GM12875 (cell line): ENCODE results near the gene CORO1C.
A peak's percentile ranks its signal among the peaks of the same experiment; 100 is the strongest.

ENCODE experiments used
- H3K4me3 ChIP-seq: one replicate; pipeline ENCODE4 v1.5.1; 2011; ENCODE audit warnings: low read depth, low read length, control low read depth
- TF ChIP-seq, protein P1 (sequence below): IDR thresholded peaks from 2 replicates; pipeline ENCODE4 v1.5.1; 2011; ENCODE audit warnings: low read depth, mild to moderate bottlenecking, control low read depth, inconsistent platforms, low read length, moderate library complexity, borderline replicate concordance; ENCODE audit not compliant: insufficient read depth

The CORO1C gene

DNA sequence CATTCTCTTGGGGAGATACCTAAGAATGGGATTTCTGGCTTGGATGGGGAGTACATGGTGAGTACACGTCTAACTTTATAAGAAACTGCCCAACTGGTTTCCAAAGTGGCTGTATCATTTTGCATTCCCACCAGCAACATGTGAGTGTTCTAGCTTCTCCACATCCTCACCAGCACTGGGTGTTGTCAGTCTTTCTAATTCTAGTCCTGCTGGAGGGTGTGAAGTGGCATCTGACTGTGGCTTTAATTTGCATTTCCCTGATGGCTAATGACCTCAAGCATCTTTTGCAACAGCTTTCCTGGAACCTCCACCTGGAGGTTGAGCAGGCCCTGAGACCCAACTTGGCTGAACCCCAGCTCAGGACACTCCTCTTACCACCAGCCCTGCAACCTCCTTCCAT lies 115.4 kb downstream of the CORO1C start:
- no peak overlapping the region for H3K4me3 ChIP-seq
- TF ChIP-seq, protein P1, sequence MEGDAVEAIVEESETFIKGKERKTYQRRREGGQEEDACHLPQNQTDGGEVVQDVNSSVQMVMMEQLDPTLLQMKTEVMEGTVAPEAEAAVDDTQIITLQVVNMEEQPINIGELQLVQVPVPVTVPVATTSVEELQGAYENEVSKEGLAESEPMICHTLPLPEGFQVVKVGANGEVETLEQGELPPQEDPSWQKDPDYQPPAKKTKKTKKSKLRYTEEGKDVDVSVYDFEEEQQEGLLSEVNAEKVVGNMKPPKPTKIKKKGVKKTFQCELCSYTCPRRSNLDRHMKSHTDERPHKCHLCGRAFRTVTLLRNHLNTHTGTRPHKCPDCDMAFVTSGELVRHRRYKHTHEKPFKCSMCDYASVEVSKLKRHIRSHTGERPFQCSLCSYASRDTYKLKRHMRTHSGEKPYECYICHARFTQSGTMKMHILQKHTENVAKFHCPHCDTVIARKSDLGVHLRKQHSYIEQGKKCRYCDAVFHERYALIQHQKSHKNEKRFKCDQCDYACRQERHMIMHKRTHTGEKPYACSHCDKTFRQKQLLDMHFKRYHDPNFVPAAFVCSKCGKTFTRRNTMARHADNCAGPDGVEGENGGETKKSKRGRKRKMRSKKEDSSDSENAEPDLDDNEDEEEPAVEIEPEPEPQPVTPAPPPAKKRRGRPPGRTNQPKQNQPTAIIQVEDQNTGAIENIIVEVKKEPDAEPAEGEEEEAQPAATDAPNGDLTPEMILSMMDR = no peak

DNA sequence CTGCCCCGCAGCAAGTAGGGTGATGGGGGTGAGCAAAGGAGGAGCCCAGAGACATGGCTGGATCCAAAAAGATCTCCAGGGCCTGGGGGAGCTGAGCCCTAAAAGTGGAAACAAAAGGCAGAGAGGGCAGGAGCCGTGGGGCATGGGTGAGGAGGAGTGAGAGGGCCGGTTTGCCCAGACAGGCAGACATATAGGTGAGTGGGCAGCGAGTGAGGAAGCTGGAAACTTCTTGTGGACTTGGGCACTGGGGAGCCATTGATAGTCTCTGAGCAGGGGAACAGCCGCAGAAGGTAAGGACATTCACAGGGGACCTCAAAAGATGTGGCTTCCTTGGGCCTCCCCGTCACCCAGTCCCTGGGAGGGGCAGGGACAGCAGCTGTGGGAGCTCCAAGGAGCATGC lies 116.7 kb downstream of the CORO1C start:
- no peak overlapping the region for H3K4me3 ChIP-seq
- TF ChIP-seq, protein P1 = no peak

DNA sequence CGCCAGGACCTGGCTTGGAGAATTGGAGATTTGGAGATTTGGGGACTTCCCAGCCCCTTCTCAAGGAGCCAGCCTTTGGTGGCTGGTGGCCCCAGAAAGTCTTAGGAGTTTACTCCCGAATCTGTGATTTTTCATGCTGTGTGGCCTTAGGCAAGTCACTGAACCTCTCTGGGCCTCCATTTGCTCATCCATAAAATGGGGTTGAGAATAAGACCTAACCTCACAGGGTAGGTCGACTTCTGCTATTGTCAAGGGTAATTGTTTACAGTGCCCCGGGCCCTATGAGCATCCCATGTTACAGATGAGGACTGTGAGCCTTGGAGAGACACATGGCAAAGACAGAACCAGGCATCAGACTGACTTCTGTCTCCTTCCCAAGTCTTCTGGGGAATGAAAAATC lies 117.3 kb downstream of the CORO1C start:
- TF ChIP-seq, protein P1 = no peak
- H3K4me3 ChIP-seq = no peak overlapping the region

DNA sequence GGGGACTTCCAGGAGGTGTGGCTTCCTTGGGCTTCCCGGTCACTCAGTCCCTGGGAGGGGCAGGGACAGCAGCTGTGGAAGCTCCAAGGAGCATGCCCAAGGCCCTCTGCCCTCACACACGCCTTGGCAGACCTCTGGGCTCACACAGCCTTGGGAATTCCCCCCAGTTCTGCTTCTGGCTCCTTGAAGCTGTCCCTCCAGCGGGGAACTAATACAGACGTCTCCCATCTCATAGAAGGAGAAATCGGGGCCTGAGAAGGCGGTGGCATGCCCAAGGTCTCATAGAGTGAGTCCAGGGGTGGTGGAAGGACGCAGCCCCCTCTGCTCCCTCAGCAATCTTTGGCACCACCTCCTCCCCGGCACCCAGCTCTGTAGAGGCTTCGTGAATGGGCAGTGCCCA lies 117.8 kb downstream of the CORO1C start:
- TF ChIP-seq, protein P1 = no peak
- no peak overlapping the region for H3K4me3 ChIP-seq

DNA sequence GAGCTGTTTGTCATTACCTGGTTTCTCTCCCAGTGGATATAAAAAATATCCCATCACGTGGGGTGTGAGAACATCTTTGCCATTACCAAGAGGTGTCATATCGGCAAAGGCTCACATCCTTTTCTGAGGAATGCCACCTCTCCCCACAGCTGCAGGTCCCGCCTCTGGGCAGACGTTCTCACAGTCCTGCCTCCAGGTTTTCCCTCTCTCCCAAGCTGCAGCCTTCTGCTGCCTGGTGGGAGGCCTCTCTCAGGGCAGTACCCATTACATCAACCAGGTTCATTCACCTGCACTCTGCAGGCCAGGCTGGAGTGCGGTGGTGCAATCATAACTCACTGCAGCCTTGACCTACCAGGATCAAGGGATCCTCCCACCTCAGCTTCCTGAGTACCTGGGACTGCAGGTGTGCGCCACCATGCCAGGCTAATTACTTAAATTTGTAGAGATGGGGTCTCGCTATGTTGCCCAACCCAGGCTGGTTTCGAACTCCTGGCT lies 118.5 kb downstream of the CORO1C start:
- TF ChIP-seq, protein P1 = no peak
- H3K4me3 ChIP-seq = no peak overlapping the region

DNA sequence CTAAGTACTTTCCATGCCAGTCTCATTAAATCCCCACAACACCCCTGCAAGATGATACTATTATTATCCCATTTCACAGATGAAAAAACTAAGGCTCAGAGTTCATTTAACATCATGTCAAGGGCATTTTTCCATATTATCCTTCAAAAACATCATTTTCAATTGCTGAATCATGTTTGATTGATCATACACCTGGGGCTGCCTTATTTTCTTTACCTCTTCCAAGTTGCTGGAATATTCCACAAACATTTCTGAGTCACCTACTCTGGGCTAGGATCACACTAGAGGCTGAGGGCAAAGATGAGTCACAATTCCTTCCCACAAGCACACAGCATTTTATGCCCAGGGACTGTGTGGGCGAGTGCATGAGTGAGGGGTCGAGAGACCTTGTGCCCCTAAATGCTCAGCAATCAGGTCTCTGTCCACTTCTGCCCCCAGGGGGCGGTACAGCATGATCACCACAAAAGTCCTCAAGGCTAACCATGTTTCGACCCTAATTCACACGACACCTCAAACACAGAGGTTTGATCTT lies 119.4 kb downstream of the CORO1C start:
- TF ChIP-seq, protein P1 = peak; percentile 61; the same call in 1 of the 2 replicates
- H3K4me3 ChIP-seq = no peak overlapping the region

DNA sequence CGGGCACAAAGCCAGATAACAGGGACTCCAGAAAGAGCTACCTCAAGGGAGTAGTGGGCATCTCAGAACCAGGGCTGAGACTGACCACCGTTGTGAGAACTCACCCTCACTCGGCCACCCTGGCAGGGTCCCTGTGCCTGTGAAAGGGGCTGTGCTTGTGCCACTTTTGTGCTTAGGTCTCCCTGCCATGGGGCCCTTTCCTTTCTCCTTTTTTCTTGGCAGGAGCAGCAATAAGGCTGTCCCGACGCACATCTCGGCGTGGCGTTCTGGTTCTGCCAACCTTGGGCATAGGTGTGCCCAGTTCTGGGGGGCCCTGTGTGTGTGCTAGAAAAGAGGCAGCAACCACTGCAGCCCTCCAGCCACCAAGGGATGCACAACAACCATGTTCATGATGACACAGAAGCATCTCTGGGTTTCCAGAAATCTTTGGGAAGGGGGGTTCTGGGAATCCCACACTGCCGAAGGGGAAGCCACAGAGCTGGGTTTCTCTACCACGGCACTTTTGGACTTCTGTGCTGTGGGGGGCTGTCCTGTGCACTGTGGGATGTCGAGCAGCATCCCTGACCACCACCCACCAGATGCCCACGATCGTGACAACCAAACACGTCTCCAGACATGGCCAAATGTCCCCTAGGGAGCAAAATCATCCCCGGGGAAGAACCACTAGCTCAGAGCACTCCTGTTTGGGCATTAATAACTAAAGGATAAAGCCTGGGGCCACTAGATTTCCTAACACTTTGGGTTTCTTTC lies 120.3 kb downstream of the CORO1C start:
- no peak overlapping the region for H3K4me3 ChIP-seq
- TF ChIP-seq, protein P1 = no peak
